ENCODE results near the gene ADGRB3. TPM values are rescaled to one million over a fixed set of nuclear protein-coding genes. Genes with fewer than 3 reads are reported as not detected.

The ADGRB3 gene
- total and polyA plus RNA-seq, 2 donors (not counting 3 experiments of a cell fraction or from before 2014, with no cell fraction given), result not detected

- Histone ChIP-seq H3K4me3 (replicated peaks in 1 of 3; ENCODE audit: insufficient read depth in 1 of 3, low read depth in 1 of 3, low read length in 3 of 3) (no peak overlapping the region), H3K79me2 (ENCODE audit: control insufficient read depth, insufficient read depth, low read length) (no peaks in the 10 kb centered on the region), H3K4me2 (ENCODE audit: insufficient read depth, low read length) (no peak overlapping the region), H3K9me1 (replicated peaks; ENCODE audit: control insufficient read depth, extremely low read depth, insufficient read depth, low read length) (no peaks in the 10 kb centered on the region), H3K9me3 (replicated peaks; ENCODE audit: control insufficient read depth, insufficient read depth, low read length) (peaks cover 3% of the 10 kb centered on the region), H3K27ac (ENCODE audit: insufficient read depth, low read depth, low read length) (no peak overlapping the region), H3K4me1 (ENCODE audit: control insufficient read depth, extremely low read depth, insufficient read depth, low read length) (no peaks in the 10 kb centered on the region), H3K9ac (replicated peaks; ENCODE audit: extremely low read depth, insufficient read depth, low read length) (no peak overlapping the region), H3K36me3 (ENCODE audit: control insufficient read depth in 2 of 2, extremely low read depth in 1 of 2, insufficient read depth in 2 of 2, low read length in 2 of 2) (no peaks in the 10 kb centered on the region), H2AFZ (ENCODE audit: low read depth, low read length) (no peak overlapping the region), H3K27me3 (ENCODE audit: control insufficient read depth in 2 of 2, insufficient read depth in 2 of 2, low read length in 2 of 2) (no peaks in the 10 kb centered on the region), H4K20me1 (replicated peaks; ENCODE audit: control insufficient read depth, extremely low read depth, insufficient read depth, low read length) (no peaks in the 10 kb centered on the region)
- intact Hi-C loops (cut with micrococcal nuclease) (no loop called here), dilution Hi-C loops (cut with MboI; ENCODE audit: extremely low pct_ligation_motif_present, low sequenced_read_pairs) (no loop called here)
- TF ChIP-seq EZH2 (IDR thresholded peaks at IDR 0.05; ENCODE audit: borderline replicate concordance, low read depth, low read length, severe bottlenecking) (no peak), POLR2A (IDR thresholded peaks at IDR 0.05; ENCODE audit: low read depth, low read length) (no peak), GATA2 (IDR thresholded peaks at IDR 0.05; ENCODE audit: insufficient read depth, insufficient read length, low read depth, low read length) (no peak), POLR2AphosphoS5 (IDR thresholded peaks at IDR 0.05; ENCODE audit: insufficient read depth, low read depth, low read length) (no peak), MYC (IDR thresholded peaks at IDR 0.05; ENCODE audit: low read depth, low read length) (no peak), JUN (IDR thresholded peaks at IDR 0.05; ENCODE audit: borderline replicate concordance, insufficient read depth, insufficient read length, low read depth) (no peak), FOS (IDR thresholded peaks at IDR 0.05; ENCODE audit: borderline replicate concordance, insufficient read depth, low read length) (no peak)
- TF ChIP-seq, protein P1, sequence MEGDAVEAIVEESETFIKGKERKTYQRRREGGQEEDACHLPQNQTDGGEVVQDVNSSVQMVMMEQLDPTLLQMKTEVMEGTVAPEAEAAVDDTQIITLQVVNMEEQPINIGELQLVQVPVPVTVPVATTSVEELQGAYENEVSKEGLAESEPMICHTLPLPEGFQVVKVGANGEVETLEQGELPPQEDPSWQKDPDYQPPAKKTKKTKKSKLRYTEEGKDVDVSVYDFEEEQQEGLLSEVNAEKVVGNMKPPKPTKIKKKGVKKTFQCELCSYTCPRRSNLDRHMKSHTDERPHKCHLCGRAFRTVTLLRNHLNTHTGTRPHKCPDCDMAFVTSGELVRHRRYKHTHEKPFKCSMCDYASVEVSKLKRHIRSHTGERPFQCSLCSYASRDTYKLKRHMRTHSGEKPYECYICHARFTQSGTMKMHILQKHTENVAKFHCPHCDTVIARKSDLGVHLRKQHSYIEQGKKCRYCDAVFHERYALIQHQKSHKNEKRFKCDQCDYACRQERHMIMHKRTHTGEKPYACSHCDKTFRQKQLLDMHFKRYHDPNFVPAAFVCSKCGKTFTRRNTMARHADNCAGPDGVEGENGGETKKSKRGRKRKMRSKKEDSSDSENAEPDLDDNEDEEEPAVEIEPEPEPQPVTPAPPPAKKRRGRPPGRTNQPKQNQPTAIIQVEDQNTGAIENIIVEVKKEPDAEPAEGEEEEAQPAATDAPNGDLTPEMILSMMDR (IDR thresholded peaks at IDR 0.05; ENCODE audit: extremely low read depth in 1 of 2, insufficient read depth in 1 of 2, low read depth in 1 of 2, low read length in 2 of 2), result no peak
- TF ChIP-seq, protein P2, sequence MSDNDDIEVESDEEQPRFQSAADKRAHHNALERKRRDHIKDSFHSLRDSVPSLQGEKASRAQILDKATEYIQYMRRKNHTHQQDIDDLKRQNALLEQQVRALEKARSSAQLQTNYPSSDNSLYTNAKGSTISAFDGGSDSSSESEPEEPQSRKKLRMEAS (IDR thresholded peaks at IDR 0.05; ENCODE audit: insufficient read depth, insufficient read length), result no peak
- FAIRE-seq (no peak), DNase-seq (ENCODE audit: low read depth, low spot score) (no peak)
- no TSS peak for BruUV-seq (replicated peaks)
- POLR2A ChIA-PET, result no interaction called here
- CTCF ChIA-PET, result no interaction called here
Measured at GRCh38 chr6:69100772-69101171, 465.7 kb downstream of the ADGRB3 start.
